Measurements from ENCODE around the gene NF2.

The NF2 gene

DNA sequence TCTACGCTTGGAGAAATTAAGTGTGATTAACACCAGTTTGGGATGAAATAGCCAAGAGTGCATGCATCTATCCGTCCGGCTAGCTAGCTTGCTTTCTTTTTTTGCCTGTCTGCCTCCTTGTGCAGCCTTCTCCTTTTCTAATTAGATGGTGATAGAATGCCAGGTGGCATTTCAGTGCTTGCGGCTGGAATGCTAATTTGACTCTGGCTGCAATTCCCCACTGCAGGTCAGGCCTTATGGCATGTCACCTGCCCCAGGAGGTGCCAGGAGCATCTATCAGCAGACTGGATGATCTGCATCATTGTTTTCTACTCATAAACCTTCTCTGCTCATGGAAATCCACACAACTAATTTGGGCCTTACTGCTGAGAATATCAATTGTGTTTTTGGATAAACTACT is 65.2 kb downstream of the NF2 start:
- no peaks in the 10 kb centered on the region for H4K20me1 ChIP-seq (ENCODE audit: insufficient read depth, low read length, poor library complexity, severe bottlenecking)
- no peak for TF ChIP-seq EZH2phosphoT487 (IDR thresholded peaks at IDR 0.05; ENCODE audit: borderline replicate concordance)
- TF ChIP-seq, protein P1, sequence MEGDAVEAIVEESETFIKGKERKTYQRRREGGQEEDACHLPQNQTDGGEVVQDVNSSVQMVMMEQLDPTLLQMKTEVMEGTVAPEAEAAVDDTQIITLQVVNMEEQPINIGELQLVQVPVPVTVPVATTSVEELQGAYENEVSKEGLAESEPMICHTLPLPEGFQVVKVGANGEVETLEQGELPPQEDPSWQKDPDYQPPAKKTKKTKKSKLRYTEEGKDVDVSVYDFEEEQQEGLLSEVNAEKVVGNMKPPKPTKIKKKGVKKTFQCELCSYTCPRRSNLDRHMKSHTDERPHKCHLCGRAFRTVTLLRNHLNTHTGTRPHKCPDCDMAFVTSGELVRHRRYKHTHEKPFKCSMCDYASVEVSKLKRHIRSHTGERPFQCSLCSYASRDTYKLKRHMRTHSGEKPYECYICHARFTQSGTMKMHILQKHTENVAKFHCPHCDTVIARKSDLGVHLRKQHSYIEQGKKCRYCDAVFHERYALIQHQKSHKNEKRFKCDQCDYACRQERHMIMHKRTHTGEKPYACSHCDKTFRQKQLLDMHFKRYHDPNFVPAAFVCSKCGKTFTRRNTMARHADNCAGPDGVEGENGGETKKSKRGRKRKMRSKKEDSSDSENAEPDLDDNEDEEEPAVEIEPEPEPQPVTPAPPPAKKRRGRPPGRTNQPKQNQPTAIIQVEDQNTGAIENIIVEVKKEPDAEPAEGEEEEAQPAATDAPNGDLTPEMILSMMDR (conservative IDR thresholded peaks at IDR 0.05; ENCODE audit: low read length): no peak
- peaks cover 57% of the 10 kb centered on the region; the same call in 1 of the 2 replicates for H3K36me3 ChIP-seq (ENCODE audit: insufficient read depth, low read length)
- no peaks in the 10 kb centered on the region for H3K27me3 ChIP-seq (ENCODE audit: insufficient read depth, low read length, poor library complexity, severe bottlenecking)
- H3K9ac ChIP-seq (ENCODE audit: low read depth, low read length, poor library complexity, severe bottlenecking): no peak overlapping the region
- H3K9me2 ChIP-seq (replicated peaks; ENCODE audit: low read depth, low read length): no peaks in the 10 kb centered on the region
- H3K4me3 ChIP-seq (ENCODE audit: low read length, poor library complexity, severe bottlenecking): no peak overlapping the region
- no peaks in the 10 kb centered on the region for H3F3A ChIP-seq (ENCODE audit: low read depth)
- no peaks in the 10 kb centered on the region for H3K9me3 ChIP-seq (ENCODE audit: insufficient read depth, low read depth, low read length)
- H2AFZ ChIP-seq (ENCODE audit: low read length): no peak overlapping the region
- no peaks in the 10 kb centered on the region for H3K79me2 ChIP-seq (ENCODE audit: insufficient read depth, low read length)
- H3K4me2 ChIP-seq (ENCODE audit: low read depth, low read length, poor library complexity, severe bottlenecking): no peak overlapping the region
- no peaks in the 10 kb centered on the region for H3K4me1 ChIP-seq (ENCODE audit: insufficient read depth, low read length, poor library complexity, severe bottlenecking)

DNA sequence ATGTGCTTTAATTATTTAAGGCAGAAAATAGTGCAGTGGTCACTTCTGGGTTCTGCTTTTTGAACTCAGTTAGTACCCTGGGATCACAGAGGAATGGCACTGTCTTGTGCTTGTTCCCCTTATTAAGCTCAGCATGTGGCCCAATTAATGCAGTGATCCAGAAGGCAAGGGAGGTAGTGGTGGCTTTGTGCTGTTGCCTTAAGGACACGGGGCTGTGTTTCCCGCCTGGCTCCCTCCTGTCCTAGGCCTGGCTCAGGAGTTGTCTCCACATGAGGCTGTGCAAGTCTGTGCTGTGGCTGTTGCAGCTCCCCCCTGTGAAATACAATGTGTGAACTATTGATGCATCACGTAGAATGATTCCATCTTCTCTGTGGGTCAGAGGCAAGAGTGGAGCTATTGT is 67.2 kb downstream of the NF2 start:
- no peaks in the 10 kb centered on the region for H3F3A ChIP-seq (ENCODE audit: low read depth)
- H3K27me3 ChIP-seq (ENCODE audit: insufficient read depth, low read length, poor library complexity, severe bottlenecking): no peaks in the 10 kb centered on the region
- H3K4me1 ChIP-seq (ENCODE audit: insufficient read depth, low read length, poor library complexity, severe bottlenecking): no peaks in the 10 kb centered on the region
- H3K9me2 ChIP-seq (replicated peaks; ENCODE audit: low read depth, low read length): no peaks in the 10 kb centered on the region
- H3K36me3 ChIP-seq (ENCODE audit: insufficient read depth, low read length): peaks cover 60% of the 10 kb centered on the region; the same call in 1 of the 2 replicates
- no peak overlapping the region for H2AFZ ChIP-seq (ENCODE audit: low read length)
- TF ChIP-seq EZH2phosphoT487 (IDR thresholded peaks at IDR 0.05; ENCODE audit: borderline replicate concordance): no peak
- TF ChIP-seq, protein P1 (conservative IDR thresholded peaks at IDR 0.05; ENCODE audit: low read length): no peak
- no peaks in the 10 kb centered on the region for H3K9me3 ChIP-seq (ENCODE audit: insufficient read depth, low read depth, low read length)
- no peak overlapping the region for H3K4me3 ChIP-seq (ENCODE audit: low read length, poor library complexity, severe bottlenecking)
- no peak overlapping the region for H3K4me2 ChIP-seq (ENCODE audit: low read depth, low read length, poor library complexity, severe bottlenecking)
- no peaks in the 10 kb centered on the region for H4K20me1 ChIP-seq (ENCODE audit: insufficient read depth, low read length, poor library complexity, severe bottlenecking)
- H3K9ac ChIP-seq (ENCODE audit: low read depth, low read length, poor library complexity, severe bottlenecking): no peak overlapping the region
- no peaks in the 10 kb centered on the region for H3K79me2 ChIP-seq (ENCODE audit: insufficient read depth, low read length)

DNA sequence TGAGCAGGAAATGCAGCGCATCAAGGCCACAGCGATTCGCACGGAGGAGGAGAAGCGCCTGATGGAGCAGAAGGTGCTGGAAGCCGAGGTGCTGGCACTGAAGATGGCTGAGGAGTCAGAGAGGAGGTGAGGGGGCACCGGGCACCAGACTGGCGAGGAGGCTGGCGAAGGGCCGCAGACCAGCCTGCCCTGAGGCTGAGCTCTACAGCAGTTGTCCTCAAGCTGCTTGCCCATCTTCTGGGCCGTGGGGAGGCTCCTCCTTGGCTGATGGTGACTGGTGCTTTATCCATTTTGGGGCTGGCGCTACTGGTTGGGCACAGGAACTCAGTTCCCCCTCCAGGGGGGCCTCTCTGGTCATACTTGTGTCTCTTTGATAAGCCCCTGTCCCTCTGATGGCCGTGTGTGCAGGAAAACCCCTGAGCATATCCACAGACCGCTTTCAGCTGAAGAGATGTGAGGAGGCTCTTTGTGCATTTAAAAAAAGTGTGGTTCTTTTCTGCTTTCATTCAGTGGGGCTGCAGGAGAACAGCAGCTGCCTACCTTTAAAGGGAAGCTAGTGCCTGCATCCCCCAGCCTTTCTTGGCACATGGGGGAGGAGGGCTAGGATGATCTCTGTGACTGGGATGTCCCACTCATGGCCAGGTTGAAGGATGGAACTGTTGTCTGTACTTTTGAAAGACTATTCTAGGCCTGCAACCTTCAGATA is 70.1 kb downstream of the NF2 start:
- Histone ChIP-seq H3K79me2 (ENCODE audit: insufficient read depth, low read length) (no peaks in the 10 kb centered on the region), H3K9ac (ENCODE audit: low read depth, low read length, poor library complexity, severe bottlenecking) (no peak overlapping the region), H3K4me3 (ENCODE audit: low read length, poor library complexity, severe bottlenecking) (no peak overlapping the region), H4K20me1 (ENCODE audit: insufficient read depth, low read length, poor library complexity, severe bottlenecking) (no peaks in the 10 kb centered on the region), H3K9me3 (ENCODE audit: insufficient read depth, low read depth, low read length) (no peaks in the 10 kb centered on the region), H3K4me2 (ENCODE audit: low read depth, low read length, poor library complexity, severe bottlenecking) (no peak overlapping the region), H3K9me2 (replicated peaks; ENCODE audit: low read depth, low read length) (no peaks in the 10 kb centered on the region), H3K27me3 (ENCODE audit: insufficient read depth, low read length, poor library complexity, severe bottlenecking) (no peaks in the 10 kb centered on the region), H3K36me3 (ENCODE audit: insufficient read depth, low read length) (peaks cover 75% of the 10 kb centered on the region; the same call in 1 of the 2 replicates), H3F3A (ENCODE audit: low read depth) (no peaks in the 10 kb centered on the region), H2AFZ (ENCODE audit: low read length) (no peak overlapping the region), H3K4me1 (ENCODE audit: insufficient read depth, low read length, poor library complexity, severe bottlenecking) (no peaks in the 10 kb centered on the region)
- TF ChIP-seq, protein P1 (conservative IDR thresholded peaks at IDR 0.05; ENCODE audit: low read length): no peak
- no peak for TF ChIP-seq EZH2phosphoT487 (IDR thresholded peaks at IDR 0.05; ENCODE audit: borderline replicate concordance)
